Muscle layer of colon (tissue), 2 donors: ENCODE data around the gene FSTL1.

Source experiments
- H3K27ac ChIP-seq: one replicate; pipeline ENCODE4 v1.7.0; 2013; ENCODE audit warnings: low read depth, mild to moderate bottlenecking, low read length, moderate library complexity
- H3K27me3 ChIP-seq, 2 donors: one replicate each; pipeline ENCODE4 v1.7.0; 2013; ENCODE audit warnings: low read length in 2 of 2, mild to moderate bottlenecking in 2 of 2; ENCODE audit not compliant: insufficient read depth in 2 of 2, control insufficient read depth in 1 of 2
- H3K36me3 ChIP-seq: one replicate; pipeline ENCODE4 v1.7.0; 2013; ENCODE audit warnings: mild to moderate bottlenecking, low read length; ENCODE audit not compliant: insufficient read depth
- H3K4me1 ChIP-seq: one replicate; pipeline ENCODE4 v1.7.0; 2013; ENCODE audit warnings: mild to moderate bottlenecking, low read length; ENCODE audit not compliant: insufficient read depth
- H3K4me3 ChIP-seq, 2 donors: one replicate each; pipeline ENCODE4 v1.7.0; 2013; ENCODE audit warnings: low read length in 2 of 2, low read depth in 1 of 2, mild to moderate bottlenecking in 1 of 2, moderate library complexity in 1 of 2
- H3K9ac ChIP-seq: one replicate; pipeline ENCODE4 v1.7.0; 2013; ENCODE audit warnings: low read length
- H3K9me3 ChIP-seq: one replicate; pipeline ENCODE4 v1.7.0; 2013; ENCODE audit warnings: mild to moderate bottlenecking, low read length
- donor health status: abdominal sarcoma.
- donor health status: Adenocarcinoma of cecum.

FSTL1 gene, protein sequence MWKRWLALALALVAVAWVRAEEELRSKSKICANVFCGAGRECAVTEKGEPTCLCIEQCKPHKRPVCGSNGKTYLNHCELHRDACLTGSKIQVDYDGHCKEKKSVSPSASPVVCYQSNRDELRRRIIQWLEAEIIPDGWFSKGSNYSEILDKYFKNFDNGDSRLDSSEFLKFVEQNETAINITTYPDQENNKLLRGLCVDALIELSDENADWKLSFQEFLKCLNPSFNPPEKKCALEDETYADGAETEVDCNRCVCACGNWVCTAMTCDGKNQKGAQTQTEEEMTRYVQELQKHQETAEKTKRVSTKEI

GRCh38 chr3:120450600-120451271, at the start of gene FSTL1:
Gene FSTL1, minus strand, starts transcription at chr3:120450992. Its CDS starts 246 bp downstream, at chr3:120450746.
- peak within 1 kb of the TSS; percentile 84 for H3K27ac ChIP-seq
- H3K9ac ChIP-seq, result peak within 1 kb of the TSS; percentile 91
- peak within 1 kb of the TSS; percentile 69 to 86 for H3K4me3 ChIP-seq
- no peaks in the 10 kb centered on the region for H3K27me3 ChIP-seq
- H3K36me3 ChIP-seq, result peaks cover 8% of the 10 kb centered on the region
- H3K4me1 ChIP-seq, result peaks cover 35% of the 10 kb centered on the region
- no peaks in the 10 kb centered on the region for H3K9me3 ChIP-seq

DNA sequence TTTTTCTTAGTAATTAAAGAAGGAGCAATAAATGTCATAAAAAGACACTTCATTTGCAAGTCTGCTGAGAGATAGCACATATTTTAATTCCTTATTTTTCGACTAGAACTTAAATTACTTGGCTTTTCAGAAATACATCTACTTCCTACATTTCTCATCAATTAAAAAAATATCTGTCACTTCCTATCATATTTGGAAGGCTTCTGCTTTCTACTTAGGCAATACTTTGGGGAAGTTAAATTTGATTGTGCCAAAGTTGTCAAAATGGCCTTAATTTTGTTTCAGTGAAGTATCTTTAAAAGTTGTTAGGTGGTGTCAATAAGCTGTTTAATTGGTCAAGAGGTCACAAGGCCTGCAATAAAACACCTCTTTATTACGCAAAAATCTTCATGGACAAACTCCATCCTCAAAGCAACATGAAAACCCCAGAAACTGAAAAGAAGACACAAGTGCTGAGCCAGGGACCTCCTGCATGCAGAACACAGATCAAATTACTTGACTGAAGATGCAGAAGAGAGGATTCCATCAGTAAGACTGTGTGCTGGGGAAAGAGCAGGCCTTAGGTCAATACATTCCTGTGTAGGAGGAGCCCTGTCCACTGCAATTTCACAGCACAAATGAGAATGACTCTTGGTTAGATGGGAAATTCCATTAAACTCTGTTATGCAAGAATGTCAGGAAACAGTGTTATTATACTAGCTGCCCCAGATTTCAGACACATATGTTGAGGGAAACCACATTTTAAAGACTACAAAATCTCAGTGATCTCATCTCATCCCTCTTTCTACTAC, 48.0 kb upstream of the FSTL1 start:
- Histone ChIP-seq H3K4me3 (no peak overlapping the region), H3K4me1 (peaks cover 16% of the 10 kb centered on the region), H3K9me3 (no peaks in the 10 kb centered on the region), H3K27me3 (no peaks in the 10 kb centered on the region), H3K9ac (no peak overlapping the region), H3K27ac (no peak overlapping the region), H3K36me3 (no peaks in the 10 kb centered on the region)

GRCh38 chr3:120497818-120498217, 47.0 kb upstream of the FSTL1 start:
- H3K36me3 ChIP-seq, result no peaks in the 10 kb centered on the region
- no peak overlapping the region for H3K27ac ChIP-seq
- no peaks in the 10 kb centered on the region for H3K27me3 ChIP-seq
- H3K9me3 ChIP-seq, result no peaks in the 10 kb centered on the region
- H3K4me1 ChIP-seq, result peaks cover 16% of the 10 kb centered on the region
- no peak overlapping the region for H3K4me3 ChIP-seq
- H3K9ac ChIP-seq, result no peak overlapping the region

DNA sequence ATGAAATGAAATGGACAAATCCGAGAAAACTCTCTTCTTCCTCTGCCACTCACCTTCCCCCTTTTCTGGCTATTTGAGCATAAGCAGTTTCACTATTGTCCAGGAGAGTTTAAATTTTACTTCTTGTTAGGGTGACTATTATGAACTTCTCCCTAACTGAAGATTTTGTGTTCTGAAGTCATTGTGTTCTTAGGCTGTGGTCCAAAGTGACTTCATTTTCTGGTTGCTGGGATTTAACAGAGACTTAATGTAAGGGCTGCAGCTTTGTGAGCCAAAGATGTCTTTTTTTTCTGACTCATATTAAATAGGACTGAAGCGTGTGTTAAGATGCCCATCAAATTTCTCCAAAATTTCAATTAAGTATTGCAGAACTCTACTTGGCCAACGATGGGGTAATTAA, 46.5 kb upstream of the FSTL1 start:
- peak overlapping the region; percentile 65 for H3K27ac ChIP-seq

DNA sequence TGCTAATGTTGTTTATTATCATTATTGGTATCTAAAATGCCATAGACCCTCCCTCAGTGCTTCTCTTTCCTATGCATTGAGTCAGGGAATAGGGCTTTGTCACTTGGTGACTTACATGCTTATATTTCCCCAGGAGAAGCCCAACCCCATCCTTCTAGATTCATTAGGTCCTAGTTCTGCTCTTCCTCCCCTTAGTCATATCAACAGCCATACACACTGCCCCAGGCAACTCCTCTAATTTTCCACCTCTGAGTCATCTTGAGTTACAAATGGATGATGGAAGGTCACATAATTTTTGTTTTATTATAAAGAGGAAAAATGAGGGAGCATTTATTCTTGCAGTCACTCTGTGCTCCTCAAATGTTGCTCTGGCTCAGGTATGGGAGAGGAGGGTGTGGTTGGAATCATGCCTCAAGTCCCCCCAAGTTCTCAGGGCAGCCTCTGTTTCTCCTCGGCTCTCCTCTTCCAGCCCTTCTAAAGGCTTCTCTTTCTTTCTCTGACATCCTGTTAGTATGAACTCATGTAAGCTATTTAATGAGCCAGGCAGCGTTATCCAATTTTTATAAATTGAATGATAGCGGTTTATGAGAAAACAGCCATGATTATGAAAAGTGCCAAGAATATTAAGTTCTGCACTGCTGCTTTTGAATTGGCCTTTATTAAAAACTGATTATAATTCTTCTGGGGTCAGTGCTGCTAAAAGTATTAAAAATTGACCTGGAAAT, 45.6 kb upstream of the FSTL1 start:
- peaks cover 16% of the 10 kb centered on the region for H3K4me1 ChIP-seq
- no peak overlapping the region for H3K9ac ChIP-seq
- H3K36me3 ChIP-seq, result no peaks in the 10 kb centered on the region
- H3K27me3 ChIP-seq, result no peaks in the 10 kb centered on the region
- H3K9me3 ChIP-seq, result no peaks in the 10 kb centered on the region
- H3K27ac ChIP-seq, result peak overlapping the region; percentile 65
- H3K4me3 ChIP-seq, result no peak overlapping the region

More for the DNA sequence above, 46.5 kb upstream of the FSTL1 start:
- Histone ChIP-seq H3K36me3 (no peaks in the 10 kb centered on the region), H3K9ac (no peak overlapping the region), H3K4me3 (no peak overlapping the region), H3K27me3 (no peaks in the 10 kb centered on the region), H3K9me3 (no peaks in the 10 kb centered on the region), H3K4me1 (peaks cover 16% of the 10 kb centered on the region)

- no peaks in the 10 kb centered on the region for H3K27me3 ChIP-seq
- no peak overlapping the region for H3K4me3 ChIP-seq
- peaks cover 16% of the 10 kb centered on the region for H3K4me1 ChIP-seq
- no peaks in the 10 kb centered on the region for H3K9me3 ChIP-seq
- H3K36me3 ChIP-seq, result no peaks in the 10 kb centered on the region
- no peak overlapping the region for H3K9ac ChIP-seq
- H3K27ac ChIP-seq, result no peak overlapping the region
Measured at GRCh38 chr3:120495809-120496208, 45.0 kb upstream of the FSTL1 start.

GRCh38 chr3:120492103-120492502, 41.3 kb upstream of the FSTL1 start:
- H3K9me3 ChIP-seq, result no peaks in the 10 kb centered on the region
- no peak overlapping the region for H3K9ac ChIP-seq
- H3K27ac ChIP-seq, result no peak overlapping the region
- no peaks in the 10 kb centered on the region for H3K27me3 ChIP-seq
- H3K36me3 ChIP-seq, result no peaks in the 10 kb centered on the region
- peaks cover 6% of the 10 kb centered on the region for H3K4me1 ChIP-seq
- H3K4me3 ChIP-seq, result no peak overlapping the region

GRCh38 chr3:120489421-120489820, 38.6 kb upstream of the FSTL1 start:
- Histone ChIP-seq H3K9me3 (no peaks in the 10 kb centered on the region), H3K27me3 (no peaks in the 10 kb centered on the region), H3K4me3 (no peak overlapping the region), H3K27ac (no peak overlapping the region), H3K9ac (no peak overlapping the region), H3K36me3 (no peaks in the 10 kb centered on the region), H3K4me1 (no peaks in the 10 kb centered on the region)

DNA sequence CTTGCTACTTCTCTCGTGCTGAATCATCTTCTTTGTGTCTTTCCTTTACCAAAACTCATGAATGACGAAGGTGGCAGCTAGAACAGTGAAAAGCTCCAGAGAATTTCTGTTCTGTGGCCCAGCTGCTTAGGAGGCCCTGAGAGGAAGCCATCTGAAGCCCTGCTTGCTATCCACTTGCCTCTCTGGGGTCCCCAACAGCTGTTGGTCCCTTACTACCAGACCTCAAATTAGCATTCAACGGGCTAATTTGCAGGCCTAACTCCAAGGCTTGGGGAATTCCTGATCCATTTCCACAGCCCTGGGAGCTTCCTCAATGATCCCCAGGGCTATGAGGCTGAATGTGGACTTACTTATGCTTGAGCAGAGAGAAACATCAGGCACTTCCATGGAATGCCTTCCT, 37.5 kb upstream of the FSTL1 start:
- Histone ChIP-seq H3K9ac (no peak overlapping the region), H3K27me3 (no peaks in the 10 kb centered on the region), H3K36me3 (no peaks in the 10 kb centered on the region), H3K9me3 (no peaks in the 10 kb centered on the region), H3K27ac (no peak overlapping the region), H3K4me1 (no peaks in the 10 kb centered on the region), H3K4me3 (no peak overlapping the region)

GRCh38 chr3:120487191-120487650, 36.4 kb upstream of the FSTL1 start:
- Histone ChIP-seq H3K9ac (no peak overlapping the region), H3K4me1 (no peaks in the 10 kb centered on the region), H3K27me3 (no peaks in the 10 kb centered on the region), H3K4me3 (no peak overlapping the region), H3K9me3 (no peaks in the 10 kb centered on the region), H3K27ac (no peak overlapping the region), H3K36me3 (no peaks in the 10 kb centered on the region)

GRCh38 chr3:120481081-120481480, 30.3 kb upstream of the FSTL1 start:
- Histone ChIP-seq H3K36me3 (no peaks in the 10 kb centered on the region), H3K27me3 (no peaks in the 10 kb centered on the region), H3K27ac (no peak overlapping the region), H3K4me3 (no peak overlapping the region), H3K4me1 (peaks cover 28% of the 10 kb centered on the region), H3K9ac (no peak overlapping the region), H3K9me3 (no peaks in the 10 kb centered on the region)
